Progenitor cell of endocrine pancreas (in vitro differentiated cells): ENCODE measurements around the gene COBL. TPM values are rescaled to one million over a fixed set of nuclear protein-coding genes. Genes with fewer than 3 reads are reported as not detected.
A peak's percentile ranks its signal among the peaks of the same experiment; 100 is the strongest.

Source experiments
- DNase-seq: peaks from one replicate; pipeline ENCODE4 v3.0.0; 2021; ENCODE audit warnings: low spot score; ENCODE audit not compliant: unreplicated experiment
- H3K27ac Mint-ChIP-seq: 2 replicates; pipeline ENCODE4 v1.8.0; 2021; ENCODE audit warnings: mild to moderate bottlenecking, moderate library complexity, mixed read lengths
- H3K27me3 Mint-ChIP-seq: 2 replicates; pipeline ENCODE4 v1.8.0; 2021; ENCODE audit warnings: mixed read lengths
- H3K36me3 Mint-ChIP-seq: 2 replicates; pipeline ENCODE4 v1.8.0; 2022; ENCODE audit warnings: mixed read lengths; ENCODE audit not compliant: insufficient read depth
- H3K4me1 Mint-ChIP-seq: 2 replicates; pipeline ENCODE4 v1.8.0; 2021; ENCODE audit warnings: low read depth, mixed read lengths
- H3K4me3 Mint-ChIP-seq: 2 replicates; pipeline ENCODE4 v1.8.0; 2021; ENCODE audit warnings: low read depth, mild to moderate bottlenecking, moderate library complexity, mixed read lengths
- H3K9me3 Mint-ChIP-seq: 2 replicates; pipeline ENCODE4 v1.8.0; 2021; ENCODE audit warnings: low read depth, mixed read lengths
- CTCF ChIP-seq: fragments of 200-600 bp; sonication (generic); IDR thresholded peaks from one replicate; pipeline ENCODE4 v1.5.0; 2021; ENCODE audit warnings: antibody characterized with exemption, mild to moderate bottlenecking; ENCODE audit not compliant: unreplicated experiment
- total RNA-seq: library from RNA; stranded (reverse); gene quantifications from 2 replicates; pipeline ENCODE4 v1.2.1, GENCODE V29; 2021

The COBL gene
- total RNA-seq, 1 donor from 2014 or later: 21.3 TPM

GRCh38 chr7:51313738-51314425 is 2.7 kb downstream of the COBL start:
- no peak for DNase-seq
- Mint-ChIP-seq H3K27ac (peak overlapping the region; percentile 58), H3K4me1 (peaks cover 28% of the 10 kb centered on the region), H3K4me3 (no peak overlapping the region), H3K36me3 (no peaks in the 10 kb centered on the region), H3K9me3 (no peaks in the 10 kb centered on the region), H3K27me3 (peaks cover 29% of the 10 kb centered on the region)
- no peak for TF ChIP-seq CTCF

GRCh38 chr7:51312951-51313737 is 3.5 kb downstream of the COBL start:
- H3K4me3 Mint-ChIP-seq: no peak overlapping the region
- no peaks in the 10 kb centered on the region for H3K36me3 Mint-ChIP-seq
- peaks cover 35% of the 10 kb centered on the region for H3K27me3 Mint-ChIP-seq
- DNase-seq: no peak
- peaks cover 26% of the 10 kb centered on the region for H3K4me1 Mint-ChIP-seq
- H3K27ac Mint-ChIP-seq: no peak overlapping the region
- H3K9me3 Mint-ChIP-seq: no peaks in the 10 kb centered on the region
- no peak for TF ChIP-seq CTCF

GRCh38 chr7:51311166-51311565 is 5.4 kb downstream of the COBL start:
- no peak for TF ChIP-seq CTCF
- Mint-ChIP-seq H3K9me3 (no peaks in the 10 kb centered on the region), H3K36me3 (no peaks in the 10 kb centered on the region), H3K27me3 (peaks cover 28% of the 10 kb centered on the region), H3K27ac (no peak overlapping the region), H3K4me1 (peaks cover 22% of the 10 kb centered on the region), H3K4me3 (no peak overlapping the region)
- DNase-seq: no peak

GRCh38 chr7:51310131-51310583 is 6.5 kb downstream of the COBL start:
- Mint-ChIP-seq H3K36me3 (no peaks in the 10 kb centered on the region), H3K4me3 (no peak overlapping the region), H3K9me3 (no peaks in the 10 kb centered on the region), H3K27me3 (peaks cover 23% of the 10 kb centered on the region), H3K4me1 (peaks cover 17% of the 10 kb centered on the region), H3K27ac (no peak overlapping the region)
- DNase-seq: no peak
- no peak for TF ChIP-seq CTCF

- no peak for DNase-seq
- TF ChIP-seq CTCF: no peak
- Mint-ChIP-seq H3K9me3 (no peaks in the 10 kb centered on the region), H3K27me3 (peaks cover 18% of the 10 kb centered on the region), H3K36me3 (no peaks in the 10 kb centered on the region), H3K27ac (no peak overlapping the region), H3K4me1 (peaks cover 13% of the 10 kb centered on the region), H3K4me3 (no peak overlapping the region)
Measured at GRCh38 chr7:51309361-51310130, 7.1 kb downstream of the COBL start.
